Omental fat pad (tissue), 4 donors: ENCODE results near the gene DCP1B. TPM values are rescaled to one million over a fixed set of nuclear protein-coding genes. Genes with fewer than 3 reads are reported as not detected.

Experiments
- ATAC-seq: fragments of 150-250 bp; one replicate; pipeline ENCODE4 v1.9.1; 2016; ENCODE audit warnings: mild to moderate bottlenecking, moderate library complexity; ENCODE audit not compliant: low FRiP score
- DNase-seq: peaks from one replicate; pipeline ENCODE4 v3.0.0-alpha.2; 2019; ENCODE audit warnings: low spot score
- CTCF ChIP-seq, 3 donors: fragments of 450-650 bp; IDR thresholded peaks; one replicate each; pipeline ENCODE4 v1.5.1; 2016 to 2017; ENCODE audit warnings: antibody characterized with exemption in 3 of 3, mild to moderate bottlenecking in 3 of 3, moderate library complexity in 2 of 3
- total RNA-seq, 4 donors: library from RNA; depleted of rRNA; stranded (reverse); fragments of >200 nt; gene quantifications; one replicate each; pipeline ENCODE4 v1.1.0, GENCODE V29; 2016

Gene DCP1B
- total RNA-seq, 4 donors from 2014 or later, result 7.2 to 19.2 (median 9.9) TPM

- peak in 2 of 3 donors; percentile 71 to 75 for TF ChIP-seq CTCF (IDR thresholded peaks at IDR 0.05)
- peak; percentile 94 for DNase-seq
- peak; percentile 83 for ATAC-seq
Measured at GRCh38 chr12:1939801-1940607, 64.3 kb downstream of the DCP1B start.

- ATAC-seq (no peak), DNase-seq (no peak)
- no peak for TF ChIP-seq CTCF (IDR thresholded peaks at IDR 0.05)
Measured at GRCh38 chr12:1939331-1939730, 64.9 kb downstream of the DCP1B start.

GRCh38 chr12:1937481-1938224, 66.6 kb downstream of the DCP1B start:
- ATAC-seq (no peak), DNase-seq (no peak)

GRCh38 chr12:1936406-1937320, 67.6 kb downstream of the DCP1B start:
- TF ChIP-seq CTCF (IDR thresholded peaks at IDR 0.05), result no peak
- DNase-seq (no peak), ATAC-seq (peak; percentile 89)

More at GRCh38 chr12:1937481-1938224, 66.6 kb downstream of the DCP1B start:
- no peak for TF ChIP-seq CTCF (IDR thresholded peaks at IDR 0.05)

- TF ChIP-seq CTCF (IDR thresholded peaks at IDR 0.05), result no peak
- no peak for DNase-seq
- ATAC-seq, result no peak
Measured at GRCh38 chr12:1935700-1936378, 68.4 kb downstream of the DCP1B start.

- DNase-seq (no peak), ATAC-seq (no peak)
- TF ChIP-seq CTCF (IDR thresholded peaks at IDR 0.05), result no peak
Measured at GRCh38 chr12:1935242-1935641, 69.0 kb downstream of the DCP1B start.
